H9 (cell line): Measurements from ENCODE around the gene BRMS1. TPM values are rescaled to one million over a fixed set of nuclear protein-coding genes. Genes with fewer than 3 reads are reported as not detected.

Experiments
- DNase-seq: peaks from one replicate; pipeline ENCODE4 v3.0.0-alpha.2; 2017
- H2AFZ ChIP-seq: one replicate; pipeline ENCODE4 v1.6.1; 2013; ENCODE audit warnings: mild to moderate bottlenecking, low read length, control low read depth, moderate library complexity
- H2AK5ac ChIP-seq: 2 replicates; pipeline ENCODE4 v1.6.1; 2013; ENCODE audit warnings: low read length, control low read depth, mixed read lengths; ENCODE audit not compliant: insufficient read length
- H2BK120ac ChIP-seq: one replicate; pipeline ENCODE4 v1.6.1; 2013; ENCODE audit warnings: low read depth, mild to moderate bottlenecking, low read length, control low read depth, inconsistent platforms; ENCODE audit not compliant: poor library complexity, severe bottlenecking
- H2BK12ac ChIP-seq: 2 replicates; pipeline ENCODE4 v1.6.1; 2013; ENCODE audit warnings: low read length, control low read depth, mixed read lengths, low read depth; ENCODE audit not compliant: insufficient read length
- H2BK15ac ChIP-seq: 2 replicates; pipeline ENCODE4 v1.6.1; 2013; ENCODE audit warnings: low read depth, low read length, control low read depth
- H2BK20ac ChIP-seq: one replicate; pipeline ENCODE4 v1.6.1; 2013; ENCODE audit warnings: low read depth, mild to moderate bottlenecking, low read length, control low read depth, inconsistent platforms; ENCODE audit not compliant: poor library complexity, severe bottlenecking
- H2BK5ac ChIP-seq: 2 replicates; pipeline ENCODE4 v1.6.1; 2013; ENCODE audit warnings: low read length, control low read depth, mixed read lengths; ENCODE audit not compliant: insufficient read length
- H3K14ac ChIP-seq: 2 replicates; pipeline ENCODE4 v1.6.1; 2013; ENCODE audit warnings: low read length, control low read depth; ENCODE audit not compliant: insufficient read depth
- H3K18ac ChIP-seq: 2 replicates; pipeline ENCODE4 v1.6.1; 2013; ENCODE audit warnings: low read depth, mild to moderate bottlenecking, mixed read lengths, low read length, control low read depth; ENCODE audit not compliant: insufficient read length
- H3K23ac ChIP-seq: 2 replicates; pipeline ENCODE4 v1.6.1; 2013; ENCODE audit warnings: low read length, control low read depth, mixed read lengths, low read depth; ENCODE audit not compliant: insufficient read length
- H3K23me2 ChIP-seq: 2 replicates; pipeline ENCODE4 v1.6.1; 2013; ENCODE audit warnings: low read depth, mild to moderate bottlenecking, mixed read lengths, low read length, control low read depth; ENCODE audit not compliant: insufficient read length, poor library complexity, severe bottlenecking
- H3K27ac ChIP-seq: 2 replicates; pipeline ENCODE4 v1.5.1; 2013; ENCODE audit warnings: low read length, control low read depth, mixed read lengths, low read depth; ENCODE audit not compliant: insufficient read length
- H3K27me3 ChIP-seq: 2 replicates; pipeline ENCODE4 v1.6.1; 2013; ENCODE audit warnings: low read length, control low read depth, inconsistent platforms; ENCODE audit not compliant: insufficient read depth
- H3K4ac ChIP-seq: 2 replicates; pipeline ENCODE4 v1.6.1; 2013; ENCODE audit warnings: low read depth, mild to moderate bottlenecking, control low read depth, inconsistent platforms, low read length, moderate library complexity
- H3K4me1 ChIP-seq: 2 replicates; pipeline ENCODE4 v1.6.1; 2013; ENCODE audit warnings: low read length, control low read depth, inconsistent platforms; ENCODE audit not compliant: insufficient read depth
- H3K4me2 ChIP-seq: 2 replicates; pipeline ENCODE4 v1.6.1; 2013; ENCODE audit warnings: low read length, control low read depth, mixed read lengths; ENCODE audit not compliant: insufficient read length, insufficient read depth
- H3K56ac ChIP-seq: 2 replicates; pipeline ENCODE4 v1.6.1; 2013; ENCODE audit warnings: low read depth, mild to moderate bottlenecking, mixed read lengths, low read length, control low read depth; ENCODE audit not compliant: insufficient read length
- H3K79me1 ChIP-seq: 2 replicates; pipeline ENCODE4 v1.6.1; 2013; ENCODE audit warnings: low read depth, mild to moderate bottlenecking, moderate library complexity, low read length, control low read depth, inconsistent platforms; ENCODE audit not compliant: insufficient read depth, poor library complexity, severe bottlenecking
- H3K79me2 ChIP-seq: 2 replicates; pipeline ENCODE4 v1.6.1; 2013; ENCODE audit warnings: low read length, control low read depth, inconsistent platforms; ENCODE audit not compliant: insufficient read depth
- H3K9ac ChIP-seq: 2 replicates; pipeline ENCODE4 v1.6.1; 2013; ENCODE audit warnings: low read length, control low read depth, mixed read lengths; ENCODE audit not compliant: insufficient read length; ENCODE audit errors: extremely low read depth
- H3K9me3 ChIP-seq: one replicate; pipeline ENCODE4 v1.6.1; 2013; ENCODE audit warnings: low read depth, low read length, inconsistent platforms; ENCODE audit not compliant: control insufficient read depth
- H3T11ph ChIP-seq: one replicate; pipeline ENCODE4 v1.6.1; 2013; ENCODE audit warnings: mild to moderate bottlenecking, low read length, control low read depth, inconsistent platforms
- H4K20me1 ChIP-seq: one replicate; pipeline ENCODE4 v1.6.1; 2013; ENCODE audit not compliant: control insufficient read depth, insufficient read length, insufficient read depth
- H4K5ac ChIP-seq: 2 replicates; pipeline ENCODE4 v1.6.1; 2013; ENCODE audit warnings: low read depth, mild to moderate bottlenecking, mixed read lengths, low read length, control low read depth; ENCODE audit not compliant: insufficient read length
- H4K8ac ChIP-seq: replicated peaks from 2 replicates; pipeline ENCODE4 v1.6.1; 2013; ENCODE audit warnings: low read length, control low read depth, mixed read lengths, low read depth; ENCODE audit not compliant: insufficient read length
- H4K91ac ChIP-seq: 2 replicates; pipeline ENCODE4 v1.6.1; 2013; ENCODE audit warnings: low read depth, mild to moderate bottlenecking, moderate library complexity, mixed read lengths, low read length, control low read depth; ENCODE audit not compliant: insufficient read length
- H3K27ac Mint-ChIP-seq, 3 experiments: 2 replicates in 2 of 3; 3 replicates in 1 of 3; pipeline ENCODE4 v1.8.0; 2020 to 2021; ENCODE audit warnings: mixed read lengths in 3 of 3, mild to moderate bottlenecking in 1 of 3, moderate library complexity in 1 of 3
- H3K27me3 Mint-ChIP-seq: 2 replicates; pipeline ENCODE4 v1.8.0; 2021; ENCODE audit warnings: low read depth, mild to moderate bottlenecking, moderate library complexity, mixed read lengths
- H3K36me3 Mint-ChIP-seq, 3 experiments: 2 replicates in 2 of 3; 3 replicates in 1 of 3; pipeline ENCODE4 v1.8.0; 2020 to 2021; ENCODE audit warnings: low read depth in 3 of 3, mixed read lengths in 3 of 3; ENCODE audit not compliant: insufficient read depth in 1 of 3
- H3K4me1 Mint-ChIP-seq, 2 experiments: 2 replicates each; pipeline ENCODE4 v1.8.0; 2020; ENCODE audit warnings: mixed read lengths in 2 of 2
- H3K4me3 Mint-ChIP-seq, 2 experiments: 2 replicates in 1 of 2; 3 replicates in 1 of 2; pipeline ENCODE4 v1.8.0; 2020 to 2021; ENCODE audit warnings: mild to moderate bottlenecking in 2 of 2, mixed read lengths in 2 of 2, moderate library complexity in 1 of 2
- H3K9me3 Mint-ChIP-seq, 2 experiments: 2 replicates in 1 of 2; 3 replicates in 1 of 2; pipeline ENCODE4 v1.8.0; 2020; ENCODE audit warnings: mild to moderate bottlenecking in 2 of 2, mixed read lengths in 2 of 2, moderate library complexity in 1 of 2
- WGBS: extraction: QIAGEN DNeasy Blood & Tissue Kit; methylation state at CpG from one replicate; pipeline ENCODE4 v1.1.7; 2013; ENCODE audit warnings: missing lambda C conversion rate, low lambda C conversion rate, mixed read lengths; ENCODE audit not compliant: insufficient read length; ENCODE audit errors: extremely low coverage; 5-methylcytosine and 5-hydroxymethylcytosine counted together
- total RNA-seq: library from RNA; stranded (reverse); gene quantifications from 2 replicates; pipeline ENCODE4 v1.2.1, GENCODE V29; 2021
- TF ChIP-seq, protein P1 (sequence below): fragments of 200-600 bp; sonication (generic); conservative IDR thresholded peaks from 3 replicates; pipeline ENCODE4 v1.8.0; 2021; ENCODE audit warnings: antibody characterized with exemption, mild to moderate bottlenecking

Gene BRMS1
- total RNA-seq, 1 experiment from 2014 or later = 50.1 TPM

GRCh38 chr11:66290330-66290621 lies 54.6 kb downstream of the BRMS1 start:
- peaks cover 6% of the 10 kb centered on the region for H3K4me1 ChIP-seq
- no peak overlapping the region for H2AFZ ChIP-seq
- peak overlapping the region; percentile 86 to 91 for H3K4me3 Mint-ChIP-seq
- H3K36me3 Mint-ChIP-seq = peaks cover 0 to 3% (median 2%) of the 10 kb centered on the region in 3 experiments; a peak in 5 of 7 replicates
- H2AK5ac ChIP-seq = no peak overlapping the region
- no peak overlapping the region for H3K56ac ChIP-seq
- H3K9ac ChIP-seq = no peak overlapping the region
- H3K27ac Mint-ChIP-seq = peak overlapping the region in 1 of 3 experiments; percentile 30; a peak in 1 of 7 replicates
- H3K79me2 ChIP-seq = peaks cover 1% of the 10 kb centered on the region; the same call in 1 of the 2 replicates
- H4K20me1 ChIP-seq = no peaks in the 10 kb centered on the region
- no peaks in the 10 kb centered on the region; a peak in 1 of 5 replicates for H3K9me3 Mint-ChIP-seq
- H3K4me2 ChIP-seq = peak overlapping the region; percentile 62
- DNase-seq = no peak
- no peak overlapping the region for H4K8ac ChIP-seq
- H3K14ac ChIP-seq = no peak overlapping the region
- H2BK120ac ChIP-seq = no peak overlapping the region
- H3K23me2 ChIP-seq = peaks cover 13% of the 10 kb centered on the region
- no peak overlapping the region for H2BK15ac ChIP-seq
- TF ChIP-seq, protein P1, sequence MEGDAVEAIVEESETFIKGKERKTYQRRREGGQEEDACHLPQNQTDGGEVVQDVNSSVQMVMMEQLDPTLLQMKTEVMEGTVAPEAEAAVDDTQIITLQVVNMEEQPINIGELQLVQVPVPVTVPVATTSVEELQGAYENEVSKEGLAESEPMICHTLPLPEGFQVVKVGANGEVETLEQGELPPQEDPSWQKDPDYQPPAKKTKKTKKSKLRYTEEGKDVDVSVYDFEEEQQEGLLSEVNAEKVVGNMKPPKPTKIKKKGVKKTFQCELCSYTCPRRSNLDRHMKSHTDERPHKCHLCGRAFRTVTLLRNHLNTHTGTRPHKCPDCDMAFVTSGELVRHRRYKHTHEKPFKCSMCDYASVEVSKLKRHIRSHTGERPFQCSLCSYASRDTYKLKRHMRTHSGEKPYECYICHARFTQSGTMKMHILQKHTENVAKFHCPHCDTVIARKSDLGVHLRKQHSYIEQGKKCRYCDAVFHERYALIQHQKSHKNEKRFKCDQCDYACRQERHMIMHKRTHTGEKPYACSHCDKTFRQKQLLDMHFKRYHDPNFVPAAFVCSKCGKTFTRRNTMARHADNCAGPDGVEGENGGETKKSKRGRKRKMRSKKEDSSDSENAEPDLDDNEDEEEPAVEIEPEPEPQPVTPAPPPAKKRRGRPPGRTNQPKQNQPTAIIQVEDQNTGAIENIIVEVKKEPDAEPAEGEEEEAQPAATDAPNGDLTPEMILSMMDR = no peak
- no peak overlapping the region for H3K4ac ChIP-seq
- no peak overlapping the region for H2BK20ac ChIP-seq
- no peaks in the 10 kb centered on the region for H3K79me1 ChIP-seq
- no peak overlapping the region for H3K18ac ChIP-seq
- H3K9me3 ChIP-seq = no peaks in the 10 kb centered on the region
- H3K27ac ChIP-seq = no peak overlapping the region
- no peak overlapping the region for H3T11ph ChIP-seq
- H2BK12ac ChIP-seq = no peak overlapping the region
- H3K4me1 Mint-ChIP-seq = peaks cover 18 to 23% of the 10 kb centered on the region in 2 experiments
- peaks cover 8% of the 10 kb centered on the region; the same call in 1 of the 2 replicates for H3K27me3 ChIP-seq
- H3K27me3 Mint-ChIP-seq = peaks cover 37% of the 10 kb centered on the region
- H3K23ac ChIP-seq = no peak overlapping the region
- no CpG with 5 or more reads among the region's 2 CpGs for WGBS
- no peak overlapping the region for H4K91ac ChIP-seq
- H4K5ac ChIP-seq = no peak overlapping the region
- H2BK5ac ChIP-seq = no peak overlapping the region
